GM21526 (cell line): ENCODE results near the gene TRIP6.

Source experiments
- ATAC-seq: cut with Tn5 transposase; IDR thresholded peaks from one replicate; pipeline ENCODE4 v1.9.1; 2021; ENCODE audit warnings: moderate library complexity; ENCODE audit not compliant: unreplicated experiment, low FRiP score

Gene TRIP6

DNA sequence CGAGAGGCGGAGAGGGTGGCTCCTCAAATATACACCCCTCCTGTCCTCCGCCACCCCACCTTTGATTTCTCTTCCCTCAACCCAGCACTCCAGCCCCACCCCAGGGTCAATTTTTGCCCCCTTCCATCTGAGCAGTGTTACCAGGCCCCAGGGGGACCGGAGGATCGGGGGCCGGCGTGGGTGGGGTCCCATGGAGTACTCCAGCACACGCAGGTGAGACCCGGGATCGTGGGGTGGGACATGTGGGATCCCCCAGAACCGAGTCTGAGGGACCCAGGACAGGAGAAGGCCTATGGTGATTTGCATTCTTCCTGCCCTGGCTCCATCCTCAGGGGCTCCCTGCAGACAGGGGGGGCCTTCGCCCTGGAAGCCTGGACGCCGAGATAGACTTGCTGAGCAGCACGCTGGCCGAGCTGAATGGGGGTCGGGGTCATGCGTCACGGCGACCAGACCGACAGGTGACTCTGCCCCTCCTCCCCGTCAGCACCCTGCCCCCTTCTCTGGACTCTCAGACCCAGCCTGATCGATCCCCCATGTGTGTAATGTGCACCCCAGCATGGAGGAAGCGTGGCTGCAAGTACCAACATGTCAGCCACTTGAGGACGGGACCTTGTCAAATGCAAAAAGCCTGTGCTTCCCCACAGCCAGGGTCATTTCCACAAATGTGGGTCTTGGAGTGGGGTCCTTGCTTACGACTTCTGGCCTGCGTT, 744 bp downstream of the TRIP6 start:
- no peak for ATAC-seq

DNA sequence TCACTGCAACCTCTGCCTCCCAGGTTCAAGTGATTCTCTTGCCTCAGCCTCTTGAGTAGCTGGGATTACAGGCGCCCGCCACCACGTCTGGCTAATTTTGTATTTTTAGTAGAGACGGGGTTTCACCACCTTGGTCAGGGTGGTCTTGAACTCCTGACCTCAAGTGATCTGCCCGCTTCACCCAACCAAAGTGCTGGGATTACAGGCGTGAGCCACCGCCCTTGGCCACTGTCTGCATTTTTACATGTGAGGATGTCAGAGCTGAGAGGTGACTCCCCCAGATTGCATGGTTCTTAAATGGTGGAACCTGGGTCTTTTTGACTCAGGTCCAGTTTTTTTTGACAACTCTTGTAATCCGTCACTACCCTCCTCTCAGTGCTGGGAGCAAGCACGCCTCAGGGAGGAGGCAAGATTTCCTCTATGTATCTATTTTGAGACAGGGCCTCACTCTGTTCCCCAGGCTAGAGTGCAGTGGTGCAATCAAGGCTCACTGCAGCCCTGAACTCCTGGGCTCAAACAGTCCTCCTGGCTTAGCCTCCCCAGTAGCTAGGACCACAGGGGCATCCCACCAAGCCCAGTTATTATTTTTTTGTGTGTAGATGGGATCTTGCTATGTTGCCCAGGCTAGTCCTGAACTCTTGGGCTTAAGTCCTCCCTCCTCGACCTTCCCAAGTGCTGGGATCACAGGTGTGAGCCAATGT, 6.6 kb downstream of the TRIP6 start:
- ATAC-seq = no peak

DNA sequence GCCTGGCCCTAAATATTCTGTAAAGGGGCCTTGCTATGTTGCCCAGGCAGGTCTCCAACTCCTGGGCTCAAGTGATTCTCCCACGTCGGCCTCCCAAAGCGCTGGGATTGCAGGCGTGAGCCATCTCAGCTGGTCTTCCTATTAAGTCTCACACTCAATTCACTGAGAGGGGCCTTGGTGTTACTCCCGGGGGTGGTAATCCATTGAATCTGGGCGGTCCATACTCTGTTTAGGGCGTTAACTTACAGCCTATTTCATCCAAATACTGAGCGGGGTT, 7.1 kb downstream of the TRIP6 start:
- ATAC-seq = no peak

DNA sequence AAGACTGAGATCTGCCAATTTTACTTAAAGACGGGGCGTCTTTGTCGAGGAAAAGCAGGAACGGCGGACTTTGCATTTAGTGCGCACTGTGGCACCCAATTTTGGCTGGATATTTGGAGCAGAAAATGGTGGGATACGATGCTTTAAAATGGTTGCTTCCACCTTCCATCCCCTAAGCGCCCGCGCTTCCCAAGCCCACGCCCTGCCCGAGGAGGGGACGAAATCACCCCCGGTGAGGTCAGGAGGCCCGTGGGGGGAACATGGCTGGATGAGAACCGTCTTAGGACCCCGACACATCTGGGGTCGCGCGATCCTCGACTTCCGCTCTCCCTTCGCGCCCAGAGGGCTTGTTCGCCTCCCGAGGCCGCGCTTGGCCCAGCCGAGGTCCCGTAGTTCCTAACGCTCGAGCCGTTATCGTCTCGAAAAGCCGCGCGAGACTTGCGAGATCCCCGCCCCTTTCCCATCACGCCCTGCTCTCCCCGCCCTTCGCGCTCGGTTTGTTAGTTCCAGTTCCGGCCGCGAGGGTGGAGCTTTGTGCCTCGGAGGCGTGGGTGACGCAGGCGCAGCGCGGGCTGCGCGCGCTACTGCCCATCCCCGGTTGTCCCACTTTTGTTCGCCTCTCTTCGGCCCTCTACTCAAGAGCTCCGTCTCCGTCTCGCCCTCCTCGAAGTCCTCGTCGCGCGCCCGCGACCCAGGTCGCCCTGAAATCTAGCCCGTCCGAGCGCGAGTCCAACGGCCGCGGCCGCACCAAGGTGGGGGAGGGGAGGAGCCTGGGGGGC, 7.6 kb downstream of the TRIP6 start, which contains the start of gene SRRT:
SRRT (plus strand) TSS at position 527 of the 779 bp plus-strand sequence. CDS start 488 bp downstream, outside the sequence.
- peak; percentile 79 for ATAC-seq

DNA sequence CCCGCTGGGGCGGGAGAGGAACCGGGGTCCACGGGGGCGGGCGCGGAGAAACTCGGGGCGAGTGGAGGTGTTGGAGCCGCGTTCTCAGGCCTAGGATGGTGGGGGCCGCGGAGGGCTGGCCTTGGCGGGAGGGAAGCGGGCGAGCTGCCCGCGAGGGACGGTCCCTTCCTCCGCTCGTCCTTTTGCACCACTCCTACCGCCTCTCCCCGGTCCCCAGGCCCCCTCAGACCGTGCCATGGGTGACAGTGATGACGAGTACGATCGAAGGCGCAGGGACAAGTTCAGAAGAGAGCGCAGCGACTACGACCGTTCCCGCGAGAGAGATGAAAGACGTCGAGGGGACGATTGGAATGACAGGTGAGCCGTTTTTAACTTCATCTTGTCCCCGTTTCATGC, 8.2 kb downstream of the TRIP6 start:
- ATAC-seq = peak; percentile 14

- no peak for ATAC-seq
These were observed 10.8 kb downstream of the TRIP6 start for GRCh38 chr7:100878013-100878412.

- ATAC-seq = no peak
These were observed 11.5 kb downstream of the TRIP6 start for GRCh38 chr7:100878685-100879084.

GRCh38 chr7:100879685-100880261, 12.6 kb downstream of the TRIP6 start:
- ATAC-seq = no peak

GRCh38 chr7:100880645-100881044, 13.5 kb downstream of the TRIP6 start:
- ATAC-seq = no peak

GRCh38 chr7:100881136-100881535, 13.9 kb downstream of the TRIP6 start:
- no peak for ATAC-seq

DNA sequence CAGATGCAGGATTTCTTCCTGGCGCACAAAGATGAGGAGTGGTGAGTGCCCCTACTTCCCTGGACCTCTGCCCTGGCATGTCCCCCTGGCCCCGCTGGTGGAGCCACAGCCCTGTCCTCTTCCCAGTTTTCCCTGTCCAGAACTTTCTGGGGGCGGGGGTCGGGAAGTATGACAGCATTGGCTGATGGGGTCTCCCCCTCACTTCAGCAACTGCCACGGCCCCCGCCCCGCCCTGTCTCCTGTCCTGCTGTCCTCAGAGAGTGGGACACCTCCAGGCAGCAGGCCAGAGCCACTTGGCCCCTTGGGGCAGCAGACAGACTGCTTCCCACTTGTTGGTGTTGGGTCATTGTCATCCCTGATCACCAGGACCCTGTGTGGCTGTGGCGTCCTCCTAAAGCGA, 15.0 kb downstream of the TRIP6 start:
- ATAC-seq = no peak

DNA sequence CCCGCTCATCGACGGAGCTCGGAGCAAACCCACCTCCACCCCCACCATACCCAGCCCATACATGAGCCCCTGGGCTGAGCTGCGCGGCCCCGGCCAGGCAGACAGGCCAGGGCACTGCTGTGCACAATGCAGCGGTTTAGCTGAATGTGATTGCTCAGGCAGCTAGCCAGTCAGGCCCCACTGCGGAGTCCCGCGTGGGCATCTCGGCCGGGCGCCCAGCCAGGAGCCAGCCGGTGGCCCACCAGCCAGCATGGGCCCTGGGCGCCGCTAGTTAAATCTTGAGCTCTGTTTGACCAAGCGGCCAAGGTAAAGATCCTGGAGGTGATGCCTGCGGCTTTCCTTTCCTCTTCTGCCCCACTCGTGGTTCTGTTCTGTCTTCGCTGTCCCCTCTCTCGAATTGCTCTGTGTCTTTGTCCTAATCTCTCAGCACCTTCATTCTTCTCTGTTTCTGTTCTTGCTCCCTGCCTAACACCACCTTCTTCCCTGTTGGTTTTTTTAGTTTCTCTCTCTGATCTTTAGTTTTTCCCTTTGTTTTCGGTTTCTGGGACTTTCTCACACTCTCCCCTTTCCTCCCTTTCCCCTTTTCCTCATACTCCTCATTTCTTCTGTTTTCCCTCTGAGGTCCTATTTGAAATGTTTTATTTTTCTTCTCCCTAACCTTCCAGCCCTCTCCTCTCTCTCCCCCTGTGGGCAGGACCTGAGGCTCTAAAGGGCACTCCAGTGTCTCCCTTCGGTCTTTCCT, 15.8 kb downstream of the TRIP6 start:
- no peak for ATAC-seq

DNA sequence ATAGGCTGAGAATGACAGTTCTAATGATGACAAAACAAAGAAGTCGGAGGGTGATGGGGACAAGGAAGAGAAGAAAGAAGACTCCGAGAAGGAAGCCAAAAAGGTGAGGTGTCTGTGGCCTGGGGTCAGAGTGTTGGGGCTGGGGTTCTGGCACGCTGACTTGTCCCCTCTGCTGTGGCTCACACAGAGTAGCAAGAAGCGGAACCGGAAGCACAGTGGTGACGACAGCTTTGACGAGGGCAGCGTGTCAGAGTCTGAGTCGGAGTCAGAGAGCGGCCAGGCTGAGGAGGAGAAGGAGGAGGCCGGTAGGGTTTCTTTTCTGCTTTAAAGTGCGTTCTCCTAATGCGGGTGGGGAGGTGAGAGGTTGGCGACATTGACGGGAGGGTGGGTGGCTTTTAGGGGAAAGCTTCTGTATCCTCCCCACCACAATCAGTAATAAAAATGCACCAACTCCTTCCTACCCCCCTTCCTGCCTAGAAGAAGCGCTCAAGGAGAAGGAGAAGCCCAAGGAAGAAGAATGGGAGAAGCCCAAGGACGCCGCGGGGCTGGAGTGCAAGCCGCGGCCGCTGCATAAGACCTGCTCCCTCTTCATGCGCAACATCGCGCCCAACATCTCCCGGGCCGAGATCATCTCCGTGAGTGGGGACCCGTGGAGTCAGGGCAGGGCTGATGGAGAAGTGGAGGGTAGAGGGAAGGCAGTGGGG, 17.7 kb downstream of the TRIP6 start:
- ATAC-seq = no peak

- ATAC-seq = no peak
These were observed 18.4 kb downstream of the TRIP6 start for GRCh38 chr7:100885440-100886141.

DNA sequence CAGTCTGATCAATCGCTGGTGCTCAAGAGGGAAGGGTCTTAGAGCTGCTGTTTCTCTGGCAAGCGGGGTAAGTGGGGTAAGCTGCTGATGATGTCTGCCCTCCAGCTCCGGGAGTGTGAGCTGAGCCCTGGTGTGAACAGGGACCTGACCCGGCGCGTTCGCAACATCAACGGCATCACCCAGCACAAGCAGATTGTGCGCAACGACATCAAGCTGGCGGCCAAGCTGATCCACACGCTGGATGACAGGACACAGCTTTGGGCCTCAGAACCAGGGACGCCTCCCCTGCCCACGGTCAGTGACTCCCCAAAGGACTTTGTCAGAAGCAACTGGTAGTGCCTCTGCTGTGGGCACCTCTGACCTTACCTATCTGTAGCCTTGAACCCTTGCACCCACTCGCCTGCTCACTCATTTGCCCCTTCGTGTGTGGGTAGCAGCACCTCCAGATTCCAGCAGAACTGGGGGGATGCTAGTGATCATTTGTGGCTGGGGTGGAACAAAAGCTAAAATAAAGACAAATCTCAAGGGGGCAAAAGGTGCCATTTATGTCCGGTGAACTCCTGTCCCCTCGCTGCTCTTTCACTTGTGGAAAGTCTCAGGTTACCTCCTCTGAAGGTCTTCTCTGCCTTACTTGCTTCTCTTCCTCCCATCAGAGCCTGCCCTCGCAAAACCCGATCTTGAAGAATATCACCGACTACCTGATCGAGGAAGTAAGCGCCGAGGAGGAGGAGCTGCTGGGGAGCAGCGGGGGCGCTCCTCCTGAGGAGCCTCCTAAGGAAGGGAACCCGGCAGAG, 19.2 kb downstream of the TRIP6 start:
- no peak for ATAC-seq

- ATAC-seq = no peak
These were observed 19.8 kb downstream of the TRIP6 start for GRCh38 chr7:100886936-100887515.

- ATAC-seq = peak; percentile 36
These were observed 20.5 kb downstream of the TRIP6 start for GRCh38 chr7:100887516-100888290.
